Measurements from ENCODE around the gene TSEN34.

DNA sequence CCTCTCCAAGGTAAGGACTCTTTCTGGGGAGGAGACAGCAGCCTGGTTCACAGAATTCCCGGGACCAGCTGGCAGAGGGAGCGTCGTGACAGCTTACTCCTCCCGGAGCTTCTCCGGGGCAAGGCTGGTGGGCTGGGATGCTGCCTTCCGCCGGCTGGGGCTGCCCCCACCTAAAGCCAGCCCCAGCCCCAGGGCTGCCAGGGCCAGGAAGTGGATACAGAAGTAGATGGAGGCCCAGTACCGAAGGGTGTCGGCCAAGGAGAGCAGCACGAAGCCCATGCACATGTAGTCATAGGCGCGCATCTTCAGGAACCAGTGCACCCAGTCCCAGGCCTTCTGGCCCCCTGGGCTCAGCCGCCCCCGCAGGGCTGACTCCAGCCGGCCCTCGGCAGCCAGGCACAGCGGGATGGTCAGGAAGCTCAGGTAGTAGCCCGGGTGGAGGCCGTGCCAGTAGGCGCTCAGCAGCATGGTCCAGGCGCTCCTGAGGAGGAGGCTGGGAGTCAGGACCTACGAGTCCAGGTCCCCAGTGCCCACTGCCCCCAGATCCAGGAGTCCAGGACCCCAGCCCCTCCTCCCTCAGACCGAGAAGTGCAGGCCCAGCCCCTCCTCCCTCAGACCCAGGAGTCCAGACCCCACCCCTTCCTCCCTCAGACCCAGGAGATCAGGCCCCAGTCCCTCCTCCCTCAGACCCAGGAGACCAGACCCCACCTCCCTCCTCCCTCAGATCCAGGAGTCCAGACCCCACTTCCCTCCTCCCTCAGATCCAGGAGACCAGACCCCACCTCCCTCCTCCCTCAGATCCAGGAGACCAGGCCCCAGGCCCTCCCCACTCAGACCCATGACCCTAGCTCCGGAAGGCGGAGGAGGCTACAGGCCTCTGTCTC, 16.9 kb upstream of the TSEN34 start:
- TF ChIP-seq, protein P1, sequence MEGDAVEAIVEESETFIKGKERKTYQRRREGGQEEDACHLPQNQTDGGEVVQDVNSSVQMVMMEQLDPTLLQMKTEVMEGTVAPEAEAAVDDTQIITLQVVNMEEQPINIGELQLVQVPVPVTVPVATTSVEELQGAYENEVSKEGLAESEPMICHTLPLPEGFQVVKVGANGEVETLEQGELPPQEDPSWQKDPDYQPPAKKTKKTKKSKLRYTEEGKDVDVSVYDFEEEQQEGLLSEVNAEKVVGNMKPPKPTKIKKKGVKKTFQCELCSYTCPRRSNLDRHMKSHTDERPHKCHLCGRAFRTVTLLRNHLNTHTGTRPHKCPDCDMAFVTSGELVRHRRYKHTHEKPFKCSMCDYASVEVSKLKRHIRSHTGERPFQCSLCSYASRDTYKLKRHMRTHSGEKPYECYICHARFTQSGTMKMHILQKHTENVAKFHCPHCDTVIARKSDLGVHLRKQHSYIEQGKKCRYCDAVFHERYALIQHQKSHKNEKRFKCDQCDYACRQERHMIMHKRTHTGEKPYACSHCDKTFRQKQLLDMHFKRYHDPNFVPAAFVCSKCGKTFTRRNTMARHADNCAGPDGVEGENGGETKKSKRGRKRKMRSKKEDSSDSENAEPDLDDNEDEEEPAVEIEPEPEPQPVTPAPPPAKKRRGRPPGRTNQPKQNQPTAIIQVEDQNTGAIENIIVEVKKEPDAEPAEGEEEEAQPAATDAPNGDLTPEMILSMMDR (IDR thresholded peaks at IDR 0.05; ENCODE audit: low read depth, low read length, poor library complexity, severe bottlenecking): no peak
- no peak for TF ChIP-seq EZH2phosphoT487 (IDR thresholded peaks at IDR 0.05; ENCODE audit: borderline replicate concordance, low read length)
